ENCODE measurements around the gene CUL2. TPM values are rescaled to one million over a fixed set of nuclear protein-coding genes. Genes with fewer than 3 reads are reported as not detected.
A peak's percentile ranks its signal among the peaks of the same experiment; 100 is the strongest.

The CUL2 gene
- total RNA-seq, 1 experiment from 2014 or later: 32.4 TPM

DNA sequence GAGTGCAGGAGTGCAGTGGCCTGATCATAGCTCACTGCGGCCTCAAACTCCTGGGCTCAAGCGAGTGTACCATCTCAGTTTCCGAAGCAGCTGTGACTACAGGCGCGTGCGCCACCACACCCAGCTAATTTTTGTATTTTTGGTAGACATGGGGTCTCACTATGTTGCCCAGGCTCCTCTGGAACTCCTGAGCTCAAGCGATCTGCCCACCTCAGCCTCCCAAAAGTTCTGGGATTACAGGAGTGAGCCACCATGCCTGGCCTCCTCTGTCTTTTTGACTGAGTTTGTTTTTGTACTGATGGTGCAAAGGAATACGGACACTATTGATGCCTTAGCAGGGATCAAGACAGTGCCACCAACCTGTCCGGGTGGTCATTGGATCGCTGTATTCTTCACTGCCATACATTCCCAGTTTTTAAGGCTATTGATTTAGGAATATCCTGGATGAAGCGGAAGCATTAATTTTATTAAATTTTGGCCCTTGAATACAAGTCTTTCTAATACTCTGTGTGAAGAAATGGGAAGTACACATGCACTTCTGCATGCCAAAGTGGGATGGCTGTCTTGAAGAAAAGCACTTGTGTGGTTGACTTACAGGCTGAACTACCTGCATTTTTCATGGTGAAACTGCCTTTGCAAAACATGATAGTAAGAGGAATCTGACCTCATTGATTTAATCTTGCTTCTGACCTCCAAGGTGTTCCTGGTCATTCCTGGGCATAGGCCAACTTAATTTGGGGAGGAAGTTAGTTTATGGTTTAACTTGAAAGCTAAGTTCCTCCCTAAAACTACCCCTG, 2.1 kb upstream of the CUL2 start:
- TF ChIP-seq, protein P1, sequence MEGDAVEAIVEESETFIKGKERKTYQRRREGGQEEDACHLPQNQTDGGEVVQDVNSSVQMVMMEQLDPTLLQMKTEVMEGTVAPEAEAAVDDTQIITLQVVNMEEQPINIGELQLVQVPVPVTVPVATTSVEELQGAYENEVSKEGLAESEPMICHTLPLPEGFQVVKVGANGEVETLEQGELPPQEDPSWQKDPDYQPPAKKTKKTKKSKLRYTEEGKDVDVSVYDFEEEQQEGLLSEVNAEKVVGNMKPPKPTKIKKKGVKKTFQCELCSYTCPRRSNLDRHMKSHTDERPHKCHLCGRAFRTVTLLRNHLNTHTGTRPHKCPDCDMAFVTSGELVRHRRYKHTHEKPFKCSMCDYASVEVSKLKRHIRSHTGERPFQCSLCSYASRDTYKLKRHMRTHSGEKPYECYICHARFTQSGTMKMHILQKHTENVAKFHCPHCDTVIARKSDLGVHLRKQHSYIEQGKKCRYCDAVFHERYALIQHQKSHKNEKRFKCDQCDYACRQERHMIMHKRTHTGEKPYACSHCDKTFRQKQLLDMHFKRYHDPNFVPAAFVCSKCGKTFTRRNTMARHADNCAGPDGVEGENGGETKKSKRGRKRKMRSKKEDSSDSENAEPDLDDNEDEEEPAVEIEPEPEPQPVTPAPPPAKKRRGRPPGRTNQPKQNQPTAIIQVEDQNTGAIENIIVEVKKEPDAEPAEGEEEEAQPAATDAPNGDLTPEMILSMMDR (IDR thresholded peaks at IDR 0.05): no peak
- no peak for TF ChIP-seq POLR2AphosphoS5 (IDR thresholded peaks at IDR 0.05; ENCODE audit: low read depth, low read length)
- TF ChIP-seq, protein P2, sequence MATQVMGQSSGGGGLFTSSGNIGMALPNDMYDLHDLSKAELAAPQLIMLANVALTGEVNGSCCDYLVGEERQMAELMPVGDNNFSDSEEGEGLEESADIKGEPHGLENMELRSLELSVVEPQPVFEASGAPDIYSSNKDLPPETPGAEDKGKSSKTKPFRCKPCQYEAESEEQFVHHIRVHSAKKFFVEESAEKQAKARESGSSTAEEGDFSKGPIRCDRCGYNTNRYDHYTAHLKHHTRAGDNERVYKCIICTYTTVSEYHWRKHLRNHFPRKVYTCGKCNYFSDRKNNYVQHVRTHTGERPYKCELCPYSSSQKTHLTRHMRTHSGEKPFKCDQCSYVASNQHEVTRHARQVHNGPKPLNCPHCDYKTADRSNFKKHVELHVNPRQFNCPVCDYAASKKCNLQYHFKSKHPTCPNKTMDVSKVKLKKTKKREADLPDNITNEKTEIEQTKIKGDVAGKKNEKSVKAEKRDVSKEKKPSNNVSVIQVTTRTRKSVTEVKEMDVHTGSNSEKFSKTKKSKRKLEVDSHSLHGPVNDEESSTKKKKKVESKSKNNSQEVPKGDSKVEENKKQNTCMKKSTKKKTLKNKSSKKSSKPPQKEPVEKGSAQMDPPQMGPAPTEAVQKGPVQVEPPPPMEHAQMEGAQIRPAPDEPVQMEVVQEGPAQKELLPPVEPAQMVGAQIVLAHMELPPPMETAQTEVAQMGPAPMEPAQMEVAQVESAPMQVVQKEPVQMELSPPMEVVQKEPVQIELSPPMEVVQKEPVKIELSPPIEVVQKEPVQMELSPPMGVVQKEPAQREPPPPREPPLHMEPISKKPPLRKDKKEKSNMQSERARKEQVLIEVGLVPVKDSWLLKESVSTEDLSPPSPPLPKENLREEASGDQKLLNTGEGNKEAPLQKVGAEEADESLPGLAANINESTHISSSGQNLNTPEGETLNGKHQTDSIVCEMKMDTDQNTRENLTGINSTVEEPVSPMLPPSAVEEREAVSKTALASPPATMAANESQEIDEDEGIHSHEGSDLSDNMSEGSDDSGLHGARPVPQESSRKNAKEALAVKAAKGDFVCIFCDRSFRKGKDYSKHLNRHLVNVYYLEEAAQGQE (IDR thresholded peaks at IDR 0.05; ENCODE audit: insufficient read depth in 1 of 2, low read depth in 2 of 2, low read length in 1 of 2): no peak
- TF ChIP-seq SIN3A (IDR thresholded peaks at IDR 0.05; ENCODE audit: borderline replicate concordance, insufficient read depth, low read depth, low read length): no peak
- TF ChIP-seq TCF7L2 (IDR thresholded peaks at IDR 0.05; ENCODE audit: low read depth, low read length): no peak
- intact Hi-C loops (cut with micrococcal nuclease; ENCODE audit: unreplicated experiment) (no loop called here), in situ Hi-C loops (cut with HindIII; ENCODE audit: low pct_unique_long_range_greater_than_20kb, low sequenced_read_pairs) (no loop called here)
- Histone ChIP-seq H3K9me3 (ENCODE audit: control insufficient read depth, insufficient read depth, low read depth, low read length) (no peaks in the 10 kb centered on the region), H3K27me3 (ENCODE audit: control insufficient read depth, insufficient read depth, low read length) (no peaks in the 10 kb centered on the region), H3K27ac (ENCODE audit: low read length) (no peak overlapping the region), H3K36me3 (ENCODE audit: control insufficient read depth, insufficient read depth, low read length) (no peaks in the 10 kb centered on the region; the same call in 1 of the 2 replicates), H3K4me1 (ENCODE audit: control insufficient read depth, insufficient read depth, low read length) (peaks cover 11% of the 10 kb centered on the region), H3K4me3 (ENCODE audit: low read depth in 2 of 2, low read length in 2 of 2) (no peak overlapping the region)
- CTCF ChIA-PET: no interaction called here
- no TSS peak for BruUV-seq (replicated peaks)
- DNase-seq (ENCODE audit: low read depth, low spot score) (no peak), ATAC-seq (no peak)
- POLR2A ChIA-PET: no interaction called here

DNA sequence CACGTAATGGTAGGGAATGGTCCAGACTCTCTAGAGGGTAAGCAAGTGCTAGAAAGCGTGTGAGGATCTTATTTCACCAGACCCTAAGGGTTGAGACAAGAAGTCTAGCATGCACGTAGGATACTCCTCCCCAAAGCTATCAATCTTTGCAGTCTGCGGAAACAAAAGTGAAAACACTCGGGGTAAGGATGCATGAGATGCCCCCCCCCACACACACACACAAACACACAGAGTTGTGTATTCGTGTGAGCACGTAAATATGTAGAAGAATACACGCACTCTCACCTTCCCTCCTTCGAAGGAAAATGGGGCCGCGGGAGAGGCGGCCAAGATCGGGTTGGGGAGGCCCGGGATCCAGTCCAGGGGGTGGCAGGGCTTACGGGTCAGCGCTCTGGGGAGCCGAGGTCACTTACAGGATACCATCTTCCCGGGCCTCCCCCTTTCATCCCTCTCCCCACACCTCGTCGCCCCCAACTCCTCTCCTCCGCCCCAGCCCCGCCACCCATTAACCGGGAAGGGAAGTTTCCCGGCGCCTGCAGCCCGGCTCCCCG, 455 bp downstream of the CUL2 start:
- ChIA-PET CTCF (no interaction called here), POLR2A (no interaction called here)
- intact Hi-C loops (cut with micrococcal nuclease; ENCODE audit: unreplicated experiment) (no loop called here), in situ Hi-C loops (cut with HindIII; ENCODE audit: low pct_unique_long_range_greater_than_20kb, low sequenced_read_pairs) (no loop called here)
- no peaks in the 10 kb centered on the region; the same call in 1 of the 2 replicates for H3K36me3 ChIP-seq (ENCODE audit: control insufficient read depth, insufficient read depth, low read length)
- no peaks in the 10 kb centered on the region for H3K27me3 ChIP-seq (ENCODE audit: control insufficient read depth, insufficient read depth, low read length)
- TF ChIP-seq SIN3A (IDR thresholded peaks at IDR 0.05; ENCODE audit: borderline replicate concordance, insufficient read depth, low read depth, low read length): no peak
- no TSS peak for BruUV-seq (replicated peaks)
- peak; percentile 44 for ATAC-seq
- H3K4me1 ChIP-seq (ENCODE audit: control insufficient read depth, insufficient read depth, low read length): peaks cover 13% of the 10 kb centered on the region
- H3K4me3 ChIP-seq (ENCODE audit: low read depth in 2 of 2, low read length in 2 of 2): peak overlapping the region; percentile 76 to 84
- H3K27ac ChIP-seq (ENCODE audit: low read length): peak overlapping the region; percentile 66
- H3K9me3 ChIP-seq (ENCODE audit: control insufficient read depth, insufficient read depth, low read depth, low read length): no peaks in the 10 kb centered on the region
- DNase-seq (ENCODE audit: low read depth, low spot score): no peak

GRCh38 chr10:35083242-35083641, 6.9 kb downstream of the CUL2 start:
- DNase-seq (ENCODE audit: low read depth, low spot score): no peak
- Histone ChIP-seq H3K36me3 (ENCODE audit: control insufficient read depth, insufficient read depth, low read length) (no peaks in the 10 kb centered on the region), H3K4me3 (ENCODE audit: low read depth in 2 of 2, low read length in 2 of 2) (no peak overlapping the region), H3K9me3 (ENCODE audit: control insufficient read depth, insufficient read depth, low read depth, low read length) (peaks cover 5% of the 10 kb centered on the region; the same call in 1 of the 2 replicates), H3K4me1 (ENCODE audit: control insufficient read depth, insufficient read depth, low read length) (peaks cover 7% of the 10 kb centered on the region), H3K27ac (ENCODE audit: low read length) (no peak overlapping the region), H3K27me3 (ENCODE audit: control insufficient read depth, insufficient read depth, low read length) (no peaks in the 10 kb centered on the region)
- ATAC-seq: no peak
- TF ChIP-seq SIN3A (IDR thresholded peaks at IDR 0.05; ENCODE audit: borderline replicate concordance, insufficient read depth, low read depth, low read length): no peak
- TF ChIP-seq, protein P2 (IDR thresholded peaks at IDR 0.05; ENCODE audit: insufficient read depth in 1 of 2, low read depth in 2 of 2, low read length in 1 of 2): no peak
- TF ChIP-seq, protein P1 (IDR thresholded peaks at IDR 0.05): no peak
- no peak for TF ChIP-seq POLR2AphosphoS5 (IDR thresholded peaks at IDR 0.05; ENCODE audit: low read depth, low read length)
- TF ChIP-seq TCF7L2 (IDR thresholded peaks at IDR 0.05; ENCODE audit: low read depth, low read length): no peak
- BruUV-seq (replicated peaks): no TSS peak
- ChIA-PET POLR2A (no interaction called here), CTCF (interaction anchor here (0.6 kb wide), 1 partner anchor 73 kb away, joined by 7 read pairs; no protein-coding TSS in a partner anchor)
- intact Hi-C loops (cut with micrococcal nuclease; ENCODE audit: unreplicated experiment) (no loop called here), in situ Hi-C loops (cut with HindIII; ENCODE audit: low pct_unique_long_range_greater_than_20kb, low sequenced_read_pairs) (no loop called here)
